Cerebellar cortex (tissue), 1 donor: ENCODE data around the gene ARHGEF6.

Experiments used
- DNase-seq: peaks from one replicate; pipeline ENCODE4 v3.0.0-alpha.2; 2015; ENCODE audit warnings: low spot score

Gene ARHGEF6

DNA sequence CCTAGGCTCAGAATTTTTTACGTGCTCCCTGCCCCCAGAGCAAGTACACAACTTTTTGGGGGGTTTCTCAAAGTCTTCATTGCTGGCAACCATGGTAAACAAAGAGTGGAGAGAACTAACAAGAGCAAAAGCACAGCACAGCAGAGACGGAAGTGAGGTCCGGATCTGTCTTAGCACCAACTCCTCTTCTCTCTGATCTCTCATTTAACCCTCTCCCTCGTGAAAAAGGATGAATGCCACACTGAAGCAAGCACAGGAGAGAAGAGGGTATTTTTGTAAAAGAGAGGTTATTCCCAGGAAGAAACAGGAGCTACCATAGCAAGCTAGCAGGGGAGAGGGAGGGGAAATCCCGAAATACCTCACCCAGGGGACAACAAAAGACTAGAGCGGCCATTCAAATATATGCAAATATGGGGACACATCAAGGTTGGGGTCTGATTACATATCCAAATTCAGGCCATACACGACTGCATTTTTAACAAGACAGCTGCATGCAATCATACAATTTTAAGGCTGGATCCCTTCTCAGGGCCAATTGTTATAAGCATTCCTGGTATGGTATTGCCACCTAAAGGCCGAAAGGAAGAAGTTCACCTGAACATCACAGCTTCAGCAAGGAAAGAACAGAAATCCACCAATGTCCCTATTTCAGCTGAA is 86.2 kb downstream of the ARHGEF6 start:
- peak; percentile 38 for DNase-seq

DNA sequence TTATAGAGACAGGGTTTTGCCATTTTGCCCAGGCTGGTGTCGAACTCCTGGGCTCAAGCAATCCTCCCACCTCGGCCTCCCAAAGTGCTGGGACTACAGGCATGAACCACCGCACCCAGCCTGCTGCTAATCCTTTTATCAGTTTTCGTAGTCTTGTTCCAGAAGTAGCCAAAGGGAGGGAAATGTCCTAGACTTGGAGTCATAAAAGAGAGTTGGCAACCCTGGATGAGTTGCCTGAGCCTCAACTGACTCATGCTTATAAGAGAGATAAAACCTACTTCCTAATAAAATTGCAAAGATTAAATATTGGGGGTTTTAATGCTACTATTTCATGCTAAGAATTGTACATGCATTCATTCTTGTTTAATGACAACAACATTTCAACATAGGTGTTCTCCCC is 88.5 kb downstream of the ARHGEF6 start:
- DNase-seq = no peak

DNA sequence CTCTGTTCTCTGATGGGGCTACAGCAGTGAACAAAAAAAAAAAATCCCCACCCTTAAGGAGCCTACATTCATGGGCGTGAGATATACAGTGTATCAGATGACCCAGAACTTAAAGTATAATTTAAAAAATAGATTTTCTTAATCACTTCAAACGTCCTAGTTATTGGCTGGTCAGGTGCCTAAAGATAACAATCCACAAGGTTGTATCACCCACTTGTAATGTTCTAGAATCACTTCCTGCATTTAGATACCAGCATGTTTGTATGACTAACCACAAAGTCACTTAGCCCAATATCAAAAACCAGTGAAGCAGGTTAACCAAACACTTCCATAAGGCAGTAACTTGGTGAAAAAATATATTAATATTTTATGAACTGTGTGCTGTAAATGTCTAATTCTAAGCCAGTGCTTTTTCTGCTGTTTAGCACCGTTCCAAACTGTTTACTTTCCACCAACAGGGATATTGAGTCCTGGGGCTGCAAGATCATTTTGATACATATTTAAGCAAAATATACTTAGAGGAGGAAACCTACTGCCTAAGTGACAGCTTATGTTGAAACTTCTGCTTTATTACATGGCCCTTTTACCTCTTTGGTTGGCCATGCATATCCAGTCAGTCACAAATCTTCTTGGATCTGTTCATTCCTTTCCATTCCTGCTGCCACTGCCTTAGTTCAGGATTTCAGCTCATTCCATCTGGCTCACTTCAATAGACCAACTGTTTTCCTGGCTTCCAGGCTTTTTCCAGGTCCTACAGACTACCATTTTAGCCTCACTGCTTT is 89.5 kb downstream of the ARHGEF6 start:
- DNase-seq = no peak

DNA sequence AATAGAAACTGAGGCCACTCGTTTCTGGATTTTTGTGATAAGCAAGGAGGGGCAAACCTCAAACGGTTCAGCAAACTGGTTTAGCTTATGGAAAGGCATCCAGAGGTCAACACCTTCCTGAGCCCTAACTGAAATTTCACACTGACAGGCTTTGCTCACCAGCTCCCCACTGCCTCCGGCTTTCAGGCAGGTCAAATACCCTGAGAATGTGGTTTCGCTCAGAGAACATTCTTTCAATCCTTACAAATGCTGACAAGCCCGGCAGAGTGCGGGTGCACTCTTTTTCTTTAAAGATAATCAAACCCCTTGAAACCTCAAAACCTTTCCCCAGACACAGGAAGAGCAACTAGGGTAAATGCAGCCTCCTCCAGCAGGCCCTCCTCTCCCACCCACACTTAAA is 91.3 kb downstream of the ARHGEF6 start:
- no peak for DNase-seq

DNA sequence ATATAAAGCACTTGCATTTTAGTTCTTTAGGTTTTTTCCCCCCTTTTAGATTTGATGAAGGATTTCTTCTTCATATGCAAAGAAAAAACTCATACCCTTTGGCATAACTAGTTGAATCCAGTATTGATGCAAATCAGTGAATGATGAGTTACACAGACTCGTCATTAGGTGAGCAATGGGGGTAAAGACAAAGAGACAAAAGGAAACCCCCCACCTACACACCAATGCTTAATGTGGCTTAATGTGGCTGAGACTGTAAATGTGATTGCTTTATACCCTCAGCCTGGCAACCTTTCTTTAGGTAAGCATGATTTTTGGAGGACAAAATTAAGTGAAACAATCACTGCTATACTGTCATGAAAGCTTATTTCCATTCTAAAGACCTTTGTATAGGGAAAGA is 93.3 kb downstream of the ARHGEF6 start:
- no peak for DNase-seq

DNA sequence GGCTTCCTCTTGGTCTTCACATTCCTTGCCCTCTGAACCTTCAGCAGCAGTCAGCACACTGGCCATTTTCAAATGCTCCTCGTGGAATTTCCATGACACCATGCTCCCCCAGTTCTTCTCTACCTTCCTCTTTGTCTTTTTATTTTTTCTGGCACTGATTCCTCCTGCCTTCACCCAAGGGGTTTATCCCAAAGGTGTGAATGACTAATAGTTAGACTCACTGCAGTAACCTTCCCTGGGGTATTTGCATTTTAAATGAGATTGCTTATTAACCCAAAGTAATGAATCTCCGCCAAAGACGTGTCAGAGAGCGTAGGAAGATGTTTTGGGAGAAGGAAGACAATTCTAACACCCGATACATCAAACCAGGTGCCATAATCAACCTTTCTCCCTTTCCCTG is 96.6 kb downstream of the ARHGEF6 start:
- DNase-seq = no peak

DNA sequence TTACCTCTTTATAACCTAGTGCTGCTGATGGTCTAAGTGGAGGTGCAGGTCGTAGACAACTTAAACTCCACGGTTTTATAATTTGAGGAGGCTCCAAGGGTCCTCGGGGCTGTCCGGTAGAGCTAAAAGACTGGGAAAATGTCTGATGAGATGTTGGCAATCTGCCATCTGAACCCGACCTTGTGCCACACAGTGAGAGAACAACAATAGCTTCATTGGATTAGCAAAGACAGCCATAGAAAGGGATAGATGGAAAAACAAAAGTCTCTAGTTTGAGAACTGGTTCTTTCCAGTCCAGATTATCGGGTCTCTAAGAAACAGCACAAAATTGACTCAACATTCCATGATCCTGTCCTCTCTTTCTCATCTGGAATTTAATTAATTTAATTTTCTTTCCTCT is 101.2 kb downstream of the ARHGEF6 start:
- no peak for DNase-seq

DNA sequence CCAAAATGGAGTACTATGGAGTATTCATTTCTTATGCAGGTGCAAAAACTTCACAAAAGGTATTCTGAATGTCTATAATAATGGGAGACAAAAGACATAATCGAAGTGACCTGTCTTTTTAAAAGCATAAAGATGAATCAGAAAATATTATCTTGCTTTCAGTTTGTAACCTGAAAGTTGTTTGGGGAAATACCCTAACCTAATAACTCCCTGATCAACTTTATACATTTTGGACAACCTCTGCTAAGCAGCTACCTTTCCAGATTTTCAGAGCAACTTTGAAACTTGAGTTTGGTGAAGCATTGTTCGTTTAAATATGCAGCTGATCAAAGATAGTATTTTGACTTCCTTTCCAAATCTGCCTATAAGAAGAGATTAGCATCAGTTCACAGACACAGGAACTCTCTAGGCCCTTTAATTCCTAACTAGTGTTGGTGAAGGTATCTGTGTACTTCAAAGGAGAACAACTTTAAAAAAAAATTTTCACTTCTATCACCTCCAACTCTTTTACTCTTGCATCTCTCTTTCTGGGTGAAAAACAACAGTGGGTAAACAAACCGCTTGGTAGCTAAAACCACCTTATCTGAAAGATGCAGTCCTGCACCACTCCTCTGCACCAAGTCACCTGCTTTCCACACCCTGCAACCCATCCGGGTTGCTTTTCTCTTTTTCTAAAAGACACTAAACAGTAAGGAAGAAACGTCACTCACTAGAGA is 106.3 kb downstream of the ARHGEF6 start:
- DNase-seq = no peak

DNA sequence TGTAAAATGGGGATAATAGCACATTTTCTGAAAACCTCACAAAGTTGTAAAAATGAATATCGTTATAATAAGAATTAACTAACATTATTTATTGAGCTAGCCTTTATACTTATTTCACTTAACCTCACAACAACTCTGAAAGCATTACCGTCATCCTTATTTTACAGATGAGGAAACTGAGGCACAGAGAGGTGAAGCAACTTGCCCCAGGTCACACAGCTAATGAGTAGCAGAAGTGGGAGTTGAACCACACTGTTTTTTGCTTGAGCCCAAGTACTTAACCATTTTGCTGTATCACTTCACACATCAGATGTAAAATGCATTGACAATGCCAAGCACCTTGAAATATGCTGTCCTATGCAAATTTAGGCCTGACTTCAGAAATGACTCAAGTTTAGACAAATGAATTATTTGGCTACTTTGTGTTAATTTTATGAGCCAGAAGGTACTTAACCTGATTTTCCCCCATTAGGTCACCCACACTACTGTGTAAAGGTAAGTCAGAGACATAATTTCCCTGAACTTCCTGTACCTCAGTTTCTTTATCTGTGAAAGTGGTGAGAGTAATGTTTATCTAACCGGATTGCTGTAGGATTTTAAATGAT is 109.6 kb downstream of the ARHGEF6 start:
- DNase-seq = no peak

DNA sequence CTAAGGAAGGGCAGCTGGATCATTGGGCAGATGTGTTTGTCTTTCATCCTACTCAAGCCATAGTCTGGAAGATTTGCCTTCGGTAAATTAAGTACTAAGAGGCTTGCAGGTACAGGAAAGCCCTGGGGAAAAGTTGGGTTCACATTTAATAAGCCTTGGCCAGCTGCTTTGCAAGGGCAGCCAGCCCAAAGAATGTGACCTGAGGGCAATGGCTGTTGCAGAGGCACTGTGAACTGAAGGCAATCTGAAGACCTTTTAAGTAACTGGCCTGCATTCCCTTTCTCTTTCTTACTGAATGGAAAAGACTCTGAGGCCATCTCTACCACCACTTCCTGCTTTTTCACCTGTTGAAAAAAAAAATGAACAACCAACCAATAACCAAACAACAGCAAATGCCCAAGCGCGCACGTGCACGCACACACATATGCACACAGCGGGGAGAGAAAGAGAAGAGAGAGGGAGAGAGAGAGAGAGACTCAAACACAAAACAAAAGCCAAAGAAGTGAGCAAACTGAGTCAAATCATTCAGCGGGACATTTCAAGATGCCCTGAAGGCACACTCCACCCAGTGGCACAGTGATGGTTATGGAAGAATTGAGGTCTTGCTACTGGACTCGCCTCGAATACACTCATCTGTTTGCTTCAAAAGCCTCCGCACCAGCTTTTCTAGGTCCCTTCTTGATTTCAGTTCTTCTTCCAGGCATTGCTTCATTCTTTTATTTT is 113.1 kb downstream of the ARHGEF6 start:
- DNase-seq = no peak

DNA sequence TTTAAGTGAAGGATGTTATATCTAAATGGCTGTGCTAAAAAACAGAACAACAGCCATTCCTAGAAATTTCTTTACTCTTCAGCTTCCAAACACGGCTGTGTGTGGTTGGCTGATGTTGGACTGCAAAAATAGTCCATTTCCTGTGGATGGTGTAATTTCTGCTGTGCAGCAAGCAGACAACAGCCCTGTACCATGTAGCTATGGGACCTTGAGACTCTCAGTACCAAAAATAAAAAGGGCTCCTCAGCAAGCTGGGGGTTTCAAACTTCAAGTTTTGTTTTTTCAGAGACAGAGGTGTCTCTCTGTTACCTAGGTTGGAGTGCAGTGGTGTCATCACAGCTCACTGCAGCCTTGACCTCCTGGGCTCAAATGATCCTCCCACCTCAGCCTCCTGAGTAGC is 114.6 kb downstream of the ARHGEF6 start:
- DNase-seq = no peak

DNA sequence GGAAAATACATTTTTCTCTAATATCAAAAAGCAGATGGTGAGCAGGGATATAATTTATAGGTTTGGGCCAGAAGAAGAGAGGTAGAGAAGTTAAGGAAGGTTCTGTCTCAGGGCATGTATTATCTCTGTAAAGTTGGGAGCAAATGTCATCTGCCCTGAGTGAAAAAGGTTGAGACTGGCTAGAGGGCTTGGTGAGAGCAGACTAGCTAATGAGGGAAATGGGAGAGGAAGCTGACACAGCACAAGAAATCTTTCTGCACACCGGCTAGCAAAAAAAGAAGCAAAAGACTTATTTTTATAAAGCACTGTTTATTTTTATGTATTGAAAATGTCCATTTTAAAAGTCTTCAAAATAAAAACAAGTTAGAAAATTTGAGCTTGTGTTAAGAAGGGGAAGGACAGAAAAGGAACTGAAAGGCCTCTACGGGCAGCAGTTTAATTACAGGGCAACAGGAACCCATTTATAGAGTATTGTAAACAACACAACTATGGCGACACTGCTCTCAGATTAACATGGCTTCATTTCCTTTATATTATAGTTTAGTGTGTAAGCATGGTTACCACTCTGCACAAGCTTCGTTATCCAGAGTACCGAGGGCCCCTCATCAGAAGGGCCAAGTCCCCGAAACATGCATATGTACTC is 115.4 kb downstream of the ARHGEF6 start:
- DNase-seq = no peak

DNA sequence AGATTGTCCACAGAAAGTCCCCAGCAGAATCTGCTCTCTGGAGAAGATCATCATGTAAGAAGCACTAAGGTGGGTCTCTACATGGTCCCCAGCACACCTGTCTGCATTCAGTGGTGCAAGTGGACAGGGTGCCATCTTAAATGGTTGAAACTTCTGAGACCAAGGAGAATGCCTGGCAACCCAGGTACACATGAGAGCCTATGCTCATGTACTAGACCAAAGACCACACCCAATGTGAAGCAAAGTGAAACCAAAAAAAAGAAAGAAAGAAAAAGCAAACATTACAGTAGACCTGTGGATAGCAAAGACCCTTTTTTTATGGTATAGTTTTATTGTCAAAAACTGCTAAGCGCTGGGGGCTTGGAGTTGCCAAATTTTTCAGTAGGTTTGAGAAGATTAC is 117.8 kb downstream of the ARHGEF6 start:
- DNase-seq = no peak

DNA sequence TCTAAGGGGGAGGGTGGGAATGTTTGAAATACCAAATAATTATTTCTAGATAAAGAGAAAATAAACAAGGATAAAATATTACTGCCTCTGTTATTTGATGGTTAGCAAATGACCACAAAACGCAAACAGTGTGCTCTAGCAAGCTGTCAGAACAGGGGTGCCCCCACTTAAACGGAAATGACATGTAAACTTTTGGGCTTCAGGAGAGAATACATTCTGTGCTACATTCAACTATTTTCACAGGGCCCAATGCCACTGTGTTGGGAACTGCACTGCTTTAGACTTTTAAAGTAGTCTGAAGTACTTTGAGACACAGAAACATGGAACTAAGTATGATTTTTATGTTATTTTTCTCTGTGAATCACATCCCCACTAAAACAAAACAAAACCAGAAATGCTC is 118.6 kb downstream of the ARHGEF6 start:
- DNase-seq = no peak

DNA sequence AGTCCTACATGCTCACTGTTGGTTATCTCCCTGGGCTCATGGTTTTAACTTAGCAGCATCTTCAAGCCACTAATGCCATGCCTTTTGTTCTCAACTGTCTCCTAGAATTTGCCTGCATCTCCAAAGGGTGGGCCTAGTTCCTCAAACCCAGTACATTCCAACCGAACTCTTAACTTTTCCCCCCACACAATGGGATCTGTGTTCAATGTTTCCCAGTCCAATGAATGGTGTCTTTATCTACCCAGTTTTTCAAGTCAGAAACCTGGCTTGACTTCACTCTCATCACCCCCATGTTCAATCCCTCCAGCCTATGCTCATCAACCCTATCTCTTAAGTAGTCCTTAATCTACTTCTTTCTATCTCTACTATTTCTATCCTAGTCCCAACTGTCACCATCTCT is 119.8 kb downstream of the ARHGEF6 start:
- no peak for DNase-seq

DNA sequence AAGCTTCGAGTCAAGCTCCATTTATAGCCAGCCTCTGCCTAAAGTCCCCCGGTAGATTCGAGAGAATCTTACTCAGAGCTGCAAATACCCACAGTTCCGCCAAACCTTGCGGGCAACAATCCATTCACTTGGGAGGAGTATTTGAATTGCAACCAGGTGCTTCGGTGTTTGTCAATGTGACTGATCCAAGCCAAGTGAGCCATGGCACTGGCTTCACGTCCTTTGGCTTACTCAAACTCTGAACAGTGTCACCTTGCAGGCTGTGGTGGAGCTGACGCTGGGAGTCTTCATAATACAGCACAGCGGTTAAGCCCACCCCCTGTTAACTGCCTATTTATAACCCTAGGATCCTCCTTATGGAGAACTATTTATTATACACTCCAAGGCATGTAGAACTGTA is 121.6 kb downstream of the ARHGEF6 start:
- DNase-seq = no peak

DNA sequence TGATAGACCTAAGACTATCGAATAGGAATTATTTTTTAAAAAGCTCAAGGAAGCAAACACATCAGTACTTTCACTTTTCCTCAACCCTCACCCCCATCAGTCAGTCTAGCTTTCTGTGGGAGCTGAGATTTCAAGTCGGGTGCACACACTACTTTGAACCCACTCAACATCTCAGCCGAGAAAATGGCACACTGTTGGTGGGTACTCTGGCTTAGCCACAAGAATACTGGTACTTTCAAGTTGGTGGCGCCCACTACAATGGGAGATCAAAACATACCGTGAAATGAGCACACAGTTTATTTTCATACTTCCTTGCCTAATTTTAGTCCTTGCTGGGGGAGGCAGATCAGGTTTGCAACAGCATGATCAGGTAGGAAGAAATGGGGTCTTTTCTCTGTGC is 122.6 kb downstream of the ARHGEF6 start:
- DNase-seq = no peak

DNA sequence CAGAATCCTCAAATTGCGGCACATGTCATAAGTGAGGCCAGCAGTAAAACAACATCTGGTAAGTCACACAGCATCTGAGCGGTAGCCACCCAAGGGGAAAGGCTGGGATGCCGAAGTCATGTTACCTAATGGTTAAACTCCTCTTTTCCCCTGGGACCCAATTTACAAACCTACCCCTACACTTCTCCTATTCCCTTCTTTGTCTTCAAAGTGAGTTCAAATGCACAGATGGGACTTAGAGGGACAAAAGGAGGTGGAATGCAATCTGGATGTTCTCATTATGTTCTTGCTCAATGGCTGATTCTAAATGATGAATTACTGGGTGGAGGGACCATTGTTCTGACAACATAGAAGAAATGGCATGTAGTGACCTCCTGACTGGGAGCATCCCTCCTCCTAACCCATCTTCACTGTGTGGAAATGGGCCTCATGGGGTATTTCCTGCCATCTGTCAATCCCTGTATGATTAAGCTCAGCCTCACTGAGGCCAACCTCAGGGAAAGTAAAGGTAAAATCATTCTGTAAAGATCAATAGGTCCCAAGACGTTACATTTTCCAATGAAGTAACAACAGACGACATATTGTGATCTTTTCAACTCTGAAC is 124.3 kb downstream of the ARHGEF6 start:
- no peak for DNase-seq

DNA sequence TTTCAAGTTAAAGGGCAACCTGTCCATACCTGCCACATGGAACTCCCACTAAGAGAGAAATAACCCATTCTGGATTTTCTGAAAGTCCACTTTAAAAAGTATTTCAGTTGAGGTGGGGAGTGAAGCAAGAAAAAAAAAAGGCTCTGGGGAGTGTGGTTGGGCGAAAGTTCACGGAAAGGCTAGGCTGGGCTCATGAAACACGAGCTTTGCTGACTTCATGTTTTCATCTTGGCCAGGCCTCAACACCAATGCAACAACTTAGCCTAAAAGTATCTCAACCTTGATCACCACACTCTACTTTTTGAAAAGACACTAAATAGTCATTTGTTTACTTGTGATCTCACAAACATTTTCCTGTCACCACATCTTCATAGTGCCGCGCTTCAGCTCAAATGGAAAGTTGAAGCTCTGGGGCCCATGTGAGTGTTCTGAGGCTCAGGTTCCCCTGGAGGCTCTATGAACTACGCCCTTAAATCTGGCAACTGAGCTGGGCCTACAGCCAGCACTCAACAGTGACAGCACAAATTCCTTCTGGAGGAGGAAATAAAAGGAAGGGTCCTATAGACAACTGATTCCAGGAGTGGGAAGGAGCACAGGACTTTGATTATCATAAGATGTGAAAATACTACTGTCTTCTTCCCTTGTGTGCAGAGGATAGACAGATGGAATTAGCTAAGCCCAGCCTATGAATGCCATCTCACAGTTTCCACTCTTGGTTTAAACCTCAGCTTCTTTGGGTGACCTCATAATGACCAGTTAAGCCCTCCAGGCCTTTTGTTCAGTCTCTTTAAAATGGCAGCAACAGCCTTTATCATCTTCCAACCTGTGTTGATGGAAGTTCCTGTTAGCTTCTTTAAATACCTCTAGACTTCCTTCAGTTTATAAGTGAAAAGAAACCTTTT is 127.7 kb downstream of the ARHGEF6 start:
- DNase-seq = no peak

DNA sequence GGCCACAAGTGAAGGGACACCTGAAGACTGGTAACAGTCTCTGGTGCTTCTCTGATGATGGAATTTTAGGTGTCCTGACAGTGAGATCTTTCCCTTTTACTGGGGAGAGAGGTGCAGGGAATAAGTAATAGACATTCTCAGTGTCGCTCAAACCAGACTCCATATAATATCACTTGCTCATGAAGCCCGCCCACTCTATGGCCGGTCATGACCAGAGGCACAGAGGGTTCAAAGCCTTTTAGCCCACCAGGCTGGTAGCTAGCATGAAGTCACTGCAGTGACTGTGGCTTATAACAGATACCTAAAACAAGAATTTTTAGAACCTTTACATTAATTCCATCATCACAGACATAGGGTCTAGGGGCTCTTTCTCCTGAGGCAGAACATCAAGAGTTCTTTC is 129.9 kb downstream of the ARHGEF6 start:
- DNase-seq = no peak
